Mononuclear cell (primary cell): Measurements from ENCODE around the gene MYEOV. TPM values are rescaled to one million over a fixed set of nuclear protein-coding genes. Genes with fewer than 3 reads are reported as not detected.

ENCODE experiments used
- H3K27me3 ChIP-seq: 2 replicates; pipeline ENCODE4 v1.6.0; 2011; ENCODE audit warnings: low read length, control low read depth; ENCODE audit not compliant: insufficient read depth
- H3K4me1 ChIP-seq: 2 replicates; pipeline ENCODE4 v1.5.1; 2011; ENCODE audit warnings: mild to moderate bottlenecking, low read length, control low read depth; ENCODE audit not compliant: insufficient read depth
- H3K4me3 ChIP-seq: 2 replicates; pipeline ENCODE4 v1.5.1; 2011; ENCODE audit warnings: mild to moderate bottlenecking, low read length, moderate library complexity
- H3K9me3 ChIP-seq: 2 replicates; pipeline ENCODE4 v1.5.1; 2011; ENCODE audit warnings: low read depth, mild to moderate bottlenecking, control low read depth, low read length
- total RNA-seq: library from RNA; depleted of rRNA; stranded (reverse); fragments of >200 nt; gene quantifications from one replicate; pipeline ENCODE4 v1.2.3, GENCODE V29; 2012

MYEOV gene
- total RNA-seq, 1 donor, result 2.3 TPM

DNA sequence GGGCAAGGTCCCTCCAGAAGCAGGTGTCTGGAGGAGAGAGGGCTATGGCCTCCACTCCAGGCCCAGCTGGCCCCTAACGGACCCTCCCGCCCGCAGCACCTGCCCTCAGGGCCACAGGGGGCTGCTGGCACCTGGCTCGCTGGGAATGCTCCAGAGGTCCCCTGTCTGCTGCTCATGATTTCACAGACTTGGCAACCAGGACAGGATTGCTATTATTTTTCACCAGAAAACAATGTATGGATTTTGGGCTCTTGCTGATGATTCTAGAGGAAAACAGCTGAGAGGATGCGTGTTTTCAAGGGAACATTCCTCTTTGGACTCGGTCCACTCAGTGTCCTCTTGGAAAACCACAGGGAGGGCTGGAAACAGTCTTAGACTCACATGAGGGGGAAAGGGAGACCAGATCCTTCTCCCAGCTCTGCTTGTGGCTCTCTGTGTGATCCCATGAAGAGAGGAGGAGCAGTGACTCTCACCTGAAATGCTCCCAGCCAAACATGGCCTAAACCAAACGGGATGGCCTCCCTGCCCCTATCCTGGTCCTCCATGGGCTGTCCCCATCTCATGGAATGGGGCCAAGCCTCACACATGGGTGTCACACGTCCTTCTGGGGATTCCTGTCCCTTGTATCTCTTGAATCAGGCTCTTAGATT is 15.8 kb downstream of the MYEOV start:
- H3K4me3 ChIP-seq, result no peak overlapping the region
- no peaks in the 10 kb centered on the region for H3K9me3 ChIP-seq
- no peaks in the 10 kb centered on the region for H3K27me3 ChIP-seq
- H3K4me1 ChIP-seq, result peaks cover 25% of the 10 kb centered on the region

DNA sequence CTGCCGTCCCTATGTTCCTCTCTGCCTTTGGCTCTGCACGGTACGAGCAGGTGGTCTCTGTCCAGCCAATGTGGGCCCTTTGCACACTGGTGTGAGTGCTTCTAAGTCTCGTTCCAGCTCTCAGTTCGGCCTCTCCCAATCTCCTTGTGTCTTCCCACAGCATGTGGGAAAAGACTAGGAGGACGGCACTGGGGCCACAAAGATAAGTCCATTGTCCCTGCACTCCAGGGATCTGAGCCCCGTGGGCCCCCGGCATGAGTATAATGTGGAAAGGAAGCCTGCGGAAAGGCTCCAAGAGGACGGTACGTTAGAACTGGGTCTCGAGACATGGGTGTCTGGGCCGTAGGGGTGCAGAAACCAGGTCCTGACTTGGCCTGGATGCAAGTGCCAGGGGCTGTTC is 16.4 kb downstream of the MYEOV start:
- H3K4me1 ChIP-seq, result peaks cover 25% of the 10 kb centered on the region

GRCh38 chr11:69310934-69311766 is 17.2 kb downstream of the MYEOV start:
- Histone ChIP-seq H3K4me1 (peaks cover 25% of the 10 kb centered on the region), H3K27me3 (no peaks in the 10 kb centered on the region), H3K9me3 (no peaks in the 10 kb centered on the region), H3K4me3 (no peak overlapping the region)

More for the DNA sequence above, 16.4 kb downstream of the MYEOV start:
- Histone ChIP-seq H3K27me3 (no peaks in the 10 kb centered on the region), H3K9me3 (no peaks in the 10 kb centered on the region), H3K4me3 (no peak overlapping the region)

DNA sequence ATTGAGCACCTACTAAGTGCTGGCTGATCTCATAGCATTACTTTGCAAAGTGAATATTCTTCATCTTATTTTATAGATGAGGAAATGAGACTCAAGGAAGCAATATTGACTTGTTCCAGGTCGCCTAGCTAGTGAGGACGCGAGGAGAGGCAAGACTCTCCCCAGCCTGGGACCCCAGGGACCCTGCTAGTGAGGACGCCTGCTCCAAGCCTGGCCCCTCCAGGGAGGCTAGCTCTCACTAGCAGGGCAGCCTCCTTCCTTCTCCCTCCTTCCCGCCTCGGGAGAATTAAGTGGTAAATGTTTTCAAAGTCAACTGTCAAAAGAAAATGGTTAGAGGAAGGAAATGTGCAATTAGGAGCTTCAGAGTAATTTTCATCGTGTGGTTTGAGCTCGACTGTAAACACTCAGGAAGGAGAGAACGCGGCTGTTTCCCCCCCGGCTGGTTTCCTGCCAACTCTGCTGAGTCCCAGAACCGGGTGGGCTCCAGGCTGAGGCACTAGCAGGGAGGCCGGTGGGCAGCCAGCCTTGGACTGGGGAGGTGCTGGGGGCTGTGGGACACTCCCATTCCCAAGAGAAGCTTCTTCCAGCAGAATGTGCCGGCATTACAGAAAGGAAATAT is 17.9 kb downstream of the MYEOV start:
- no peaks in the 10 kb centered on the region for H3K9me3 ChIP-seq
- H3K4me1 ChIP-seq, result peaks cover 25% of the 10 kb centered on the region
- no peaks in the 10 kb centered on the region for H3K27me3 ChIP-seq
- H3K4me3 ChIP-seq, result no peak overlapping the region

DNA sequence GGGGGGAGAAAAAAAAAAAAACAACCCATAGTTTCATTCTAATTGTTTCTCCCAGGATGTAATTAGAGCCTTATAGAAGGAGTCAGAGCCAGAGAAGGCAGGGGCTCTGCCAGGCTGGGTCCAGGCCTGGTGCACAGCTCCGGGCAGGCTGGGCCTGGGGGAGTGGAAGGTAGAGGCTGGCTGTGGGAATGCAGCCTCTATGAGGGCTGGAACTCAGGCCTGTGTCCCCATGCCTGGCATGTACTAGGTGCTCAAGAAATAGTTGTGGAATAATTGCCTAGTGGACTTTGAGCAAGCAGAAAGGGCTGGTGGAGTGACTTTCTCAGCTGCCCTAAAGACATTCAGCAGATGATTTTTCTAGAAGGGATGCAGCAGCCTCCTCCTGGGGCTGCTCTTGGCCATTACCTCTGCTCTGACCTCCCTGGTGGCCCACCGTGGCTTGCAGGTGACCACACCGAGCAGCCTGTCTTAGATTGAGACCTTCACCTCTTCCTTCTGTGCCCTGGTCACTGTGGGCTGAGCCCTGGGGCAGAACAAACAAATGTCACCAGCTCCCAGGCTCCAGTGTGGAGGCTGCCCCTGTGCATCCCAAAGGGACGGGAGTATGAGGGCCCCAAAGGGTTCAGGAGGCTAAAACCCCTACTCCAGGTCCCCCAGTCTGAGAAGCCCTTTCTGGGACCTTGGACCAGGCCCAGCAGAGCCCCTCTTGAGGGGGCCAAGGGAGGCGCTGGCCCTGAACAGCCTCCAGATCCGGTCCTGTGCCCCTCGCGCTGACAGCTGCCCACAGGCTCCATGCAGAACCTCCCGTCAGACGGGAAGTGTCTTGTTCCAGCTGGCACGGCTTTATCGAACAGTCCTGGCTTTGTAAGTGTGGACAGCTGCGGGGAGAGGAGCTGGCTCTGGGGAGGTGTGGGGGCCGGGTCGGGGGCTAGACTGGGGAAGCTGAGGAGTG is 18.8 kb downstream of the MYEOV start:
- H3K9me3 ChIP-seq, result no peaks in the 10 kb centered on the region
- H3K27me3 ChIP-seq, result no peaks in the 10 kb centered on the region
- no peak overlapping the region for H3K4me3 ChIP-seq
- peaks cover 25% of the 10 kb centered on the region for H3K4me1 ChIP-seq

- Histone ChIP-seq H3K27me3 (no peaks in the 10 kb centered on the region), H3K9me3 (no peaks in the 10 kb centered on the region), H3K4me3 (no peak overlapping the region), H3K4me1 (peaks cover 25% of the 10 kb centered on the region)
Observed at GRCh38 chr11:69313992-69314391, 20.0 kb downstream of the MYEOV start.

GRCh38 chr11:69314555-69314954 is 20.6 kb downstream of the MYEOV start:
- Histone ChIP-seq H3K4me3 (no peak overlapping the region), H3K9me3 (no peaks in the 10 kb centered on the region), H3K4me1 (peaks cover 25% of the 10 kb centered on the region), H3K27me3 (no peaks in the 10 kb centered on the region)

- Histone ChIP-seq H3K4me1 (peaks cover 13% of the 10 kb centered on the region), H3K9me3 (no peaks in the 10 kb centered on the region), H3K4me3 (no peak overlapping the region), H3K27me3 (no peaks in the 10 kb centered on the region)
Observed at GRCh38 chr11:69316956-69317355, 23.0 kb downstream of the MYEOV start.

DNA sequence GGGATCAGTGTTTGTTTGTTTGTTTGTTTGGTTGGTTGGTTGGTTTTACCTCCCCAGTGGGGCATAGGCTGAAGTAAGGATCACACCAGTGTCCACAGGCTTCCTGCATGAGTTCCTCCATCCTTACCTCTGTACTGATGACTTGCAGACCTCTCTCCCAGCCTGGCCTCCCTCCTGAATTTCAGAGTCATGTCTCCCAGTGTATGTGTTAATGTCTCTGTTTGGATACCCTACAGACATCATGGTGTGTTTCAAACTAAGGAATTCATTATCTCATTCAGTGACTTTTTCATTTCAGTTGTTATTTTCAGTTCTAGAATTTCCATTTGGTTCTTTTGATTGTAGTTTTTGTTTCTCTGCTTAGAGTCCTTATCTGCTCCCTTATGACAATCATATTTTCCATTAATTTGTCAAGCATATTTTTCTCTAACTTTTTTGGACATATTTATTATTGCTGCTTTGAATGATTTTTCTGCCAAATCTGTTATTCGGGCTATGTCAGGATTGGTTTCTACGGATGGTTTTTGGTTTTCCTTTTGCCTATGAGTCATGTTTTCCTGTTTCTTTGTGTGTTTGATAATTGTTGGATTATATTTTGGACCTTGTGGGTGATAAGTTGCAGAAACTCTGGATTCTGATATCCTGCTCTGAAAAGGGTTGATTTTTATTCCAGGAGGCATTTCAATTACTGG is 23.6 kb downstream of the MYEOV start:
- Histone ChIP-seq H3K9me3 (no peaks in the 10 kb centered on the region), H3K27me3 (no peaks in the 10 kb centered on the region), H3K4me1 (peaks cover 7% of the 10 kb centered on the region), H3K4me3 (no peak overlapping the region)

DNA sequence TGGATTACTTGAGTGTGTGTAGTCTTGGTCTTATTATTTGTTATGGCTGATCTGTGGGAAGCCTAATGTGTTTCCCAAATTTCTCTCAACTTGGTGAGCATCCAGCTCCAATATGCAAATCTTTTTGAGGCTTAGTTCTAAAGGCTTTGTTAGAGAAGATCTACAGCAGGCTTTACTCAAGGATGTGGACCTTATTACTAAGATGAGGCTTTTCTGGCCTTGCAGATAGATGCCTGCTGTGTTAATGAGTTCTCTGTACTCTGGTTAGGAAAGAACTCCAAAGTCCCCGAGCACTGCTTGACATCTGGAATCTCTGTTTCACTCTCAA is 24.1 kb downstream of the MYEOV start:
- Histone ChIP-seq H3K4me3 (no peak overlapping the region), H3K4me1 (peaks cover 2% of the 10 kb centered on the region), H3K27me3 (no peaks in the 10 kb centered on the region), H3K9me3 (no peaks in the 10 kb centered on the region)

GRCh38 chr11:69319255-69320106 is 25.5 kb downstream of the MYEOV start:
- Histone ChIP-seq H3K4me1 (no peaks in the 10 kb centered on the region), H3K9me3 (no peaks in the 10 kb centered on the region), H3K27me3 (no peaks in the 10 kb centered on the region), H3K4me3 (no peak overlapping the region)

GRCh38 chr11:69320326-69320725 is 26.4 kb downstream of the MYEOV start:
- Histone ChIP-seq H3K4me1 (no peaks in the 10 kb centered on the region), H3K9me3 (no peaks in the 10 kb centered on the region), H3K27me3 (no peaks in the 10 kb centered on the region), H3K4me3 (no peak overlapping the region)

GRCh38 chr11:69320756-69321741 is 27.1 kb downstream of the MYEOV start:
- Histone ChIP-seq H3K4me1 (no peaks in the 10 kb centered on the region), H3K27me3 (no peaks in the 10 kb centered on the region), H3K4me3 (no peak overlapping the region), H3K9me3 (no peaks in the 10 kb centered on the region)
